HK-2 (cell line): Measurements from ENCODE around the gene PCDHGC4.

Source experiments
- DNase-seq: peaks from one replicate; pipeline ENCODE4 v3.0.0-alpha.2; 2018; ENCODE audit not compliant: unreplicated experiment

Gene PCDHGC4

DNA sequence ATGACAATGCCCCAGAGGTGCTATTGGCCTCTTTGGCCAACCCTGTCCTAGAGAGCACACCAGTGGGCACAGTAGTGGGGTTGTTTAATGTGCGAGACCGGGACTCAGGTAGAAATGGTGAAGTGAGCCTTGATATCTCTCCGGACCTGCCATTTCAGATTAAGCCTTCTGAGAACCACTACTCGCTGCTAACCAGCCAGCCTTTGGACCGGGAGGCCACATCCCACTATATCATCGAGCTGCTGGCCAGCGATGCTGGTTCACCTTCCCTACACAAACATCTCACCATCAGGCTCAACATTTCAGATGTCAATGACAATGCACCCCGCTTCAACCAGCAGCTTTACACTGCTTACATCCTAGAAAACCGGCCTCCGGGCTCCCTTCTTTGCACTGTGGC lies 5.4 kb downstream of the PCDHGC4 start:
- DNase-seq = no peak

DNA sequence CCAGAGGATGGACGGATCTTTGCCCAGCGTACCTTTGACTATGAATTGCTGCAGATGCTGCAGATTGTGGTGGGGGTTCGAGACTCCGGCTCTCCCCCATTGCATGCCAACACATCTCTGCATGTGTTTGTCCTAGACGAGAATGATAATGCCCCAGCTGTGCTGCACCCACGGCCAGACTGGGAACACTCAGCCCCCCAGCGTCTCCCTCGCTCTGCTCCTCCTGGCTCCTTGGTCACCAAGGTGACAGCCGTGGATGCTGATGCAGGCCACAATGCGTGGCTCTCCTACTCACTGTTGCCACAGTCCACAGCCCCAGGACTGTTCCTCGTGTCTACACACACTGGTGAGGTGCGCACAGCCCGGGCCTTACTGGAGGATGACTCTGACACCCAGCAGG lies 5.9 kb downstream of the PCDHGC4 start:
- DNase-seq = no peak

DNA sequence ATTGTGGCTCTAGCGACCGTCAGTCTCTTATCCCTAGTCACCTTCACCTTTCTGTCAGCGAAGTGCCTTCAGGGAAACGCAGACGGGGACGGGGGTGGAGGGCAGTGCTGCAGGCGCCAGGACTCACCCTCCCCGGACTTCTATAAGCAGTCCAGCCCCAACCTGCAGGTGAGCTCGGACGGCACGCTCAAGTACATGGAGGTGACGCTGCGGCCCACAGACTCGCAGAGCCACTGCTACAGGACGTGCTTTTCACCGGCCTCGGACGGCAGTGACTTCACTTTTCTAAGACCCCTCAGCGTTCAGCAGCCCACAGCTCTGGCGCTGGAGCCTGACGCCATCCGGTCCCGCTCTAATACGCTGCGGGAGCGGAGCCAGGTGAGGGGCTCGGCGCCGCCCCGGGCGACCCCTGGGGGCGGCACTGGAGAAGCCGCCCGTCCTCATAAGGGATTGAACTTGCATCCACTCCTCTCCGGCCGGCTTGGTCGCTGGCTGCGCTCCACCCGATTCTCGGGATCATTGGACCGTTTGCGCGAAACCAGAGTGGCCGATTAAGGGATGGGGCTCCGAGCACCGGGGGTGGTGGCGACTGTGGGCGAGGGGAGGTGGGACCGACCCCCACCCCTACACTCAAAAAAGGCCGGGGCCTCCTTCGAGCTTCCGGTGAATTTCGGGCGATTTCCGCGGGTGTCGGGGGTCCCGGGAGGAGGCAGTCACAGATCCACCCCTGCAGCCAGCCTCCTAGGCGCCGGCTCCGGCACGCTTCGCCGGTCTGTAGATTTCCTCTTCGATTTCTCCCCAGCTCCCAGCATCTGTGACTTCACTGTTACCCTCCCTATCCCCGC lies 6.7 kb downstream of the PCDHGC4 start:
- no peak for DNase-seq

DNA sequence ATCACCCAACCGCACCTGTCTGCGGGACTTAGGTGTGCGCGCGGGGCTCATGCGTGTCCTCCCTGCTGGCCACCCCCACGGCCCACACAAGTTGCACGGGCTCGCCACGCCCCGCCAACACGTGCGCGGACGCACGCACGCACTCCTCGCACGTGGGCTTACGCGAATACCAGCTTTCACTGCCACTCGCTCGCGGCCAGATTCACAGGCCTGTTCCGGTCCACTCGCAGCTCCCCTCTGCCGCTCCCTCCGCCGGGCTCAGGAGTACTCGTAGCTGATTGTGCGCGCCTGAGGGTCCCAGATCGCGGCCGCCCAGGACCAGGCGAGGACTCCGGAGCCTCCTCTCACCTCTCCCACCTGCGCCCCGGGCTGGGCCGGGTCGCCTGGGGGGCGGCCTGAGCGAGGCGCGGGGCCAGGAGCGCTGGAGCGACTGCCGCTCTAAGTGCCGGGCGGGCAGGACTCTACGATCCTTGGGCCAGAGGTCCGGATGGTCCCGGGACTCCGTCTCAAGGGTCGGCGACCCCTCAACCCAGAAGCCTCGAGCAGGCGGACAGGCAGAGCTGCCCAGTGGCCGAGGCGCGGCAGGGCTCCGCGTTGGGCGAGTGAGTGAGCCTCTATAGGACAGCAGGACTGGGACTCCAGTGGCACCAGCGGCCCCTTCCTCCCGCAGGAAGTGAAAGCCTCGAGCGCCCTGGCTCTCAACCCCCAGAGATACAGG lies 7.5 kb downstream of the PCDHGC4 start:
- DNase-seq = no peak

DNA sequence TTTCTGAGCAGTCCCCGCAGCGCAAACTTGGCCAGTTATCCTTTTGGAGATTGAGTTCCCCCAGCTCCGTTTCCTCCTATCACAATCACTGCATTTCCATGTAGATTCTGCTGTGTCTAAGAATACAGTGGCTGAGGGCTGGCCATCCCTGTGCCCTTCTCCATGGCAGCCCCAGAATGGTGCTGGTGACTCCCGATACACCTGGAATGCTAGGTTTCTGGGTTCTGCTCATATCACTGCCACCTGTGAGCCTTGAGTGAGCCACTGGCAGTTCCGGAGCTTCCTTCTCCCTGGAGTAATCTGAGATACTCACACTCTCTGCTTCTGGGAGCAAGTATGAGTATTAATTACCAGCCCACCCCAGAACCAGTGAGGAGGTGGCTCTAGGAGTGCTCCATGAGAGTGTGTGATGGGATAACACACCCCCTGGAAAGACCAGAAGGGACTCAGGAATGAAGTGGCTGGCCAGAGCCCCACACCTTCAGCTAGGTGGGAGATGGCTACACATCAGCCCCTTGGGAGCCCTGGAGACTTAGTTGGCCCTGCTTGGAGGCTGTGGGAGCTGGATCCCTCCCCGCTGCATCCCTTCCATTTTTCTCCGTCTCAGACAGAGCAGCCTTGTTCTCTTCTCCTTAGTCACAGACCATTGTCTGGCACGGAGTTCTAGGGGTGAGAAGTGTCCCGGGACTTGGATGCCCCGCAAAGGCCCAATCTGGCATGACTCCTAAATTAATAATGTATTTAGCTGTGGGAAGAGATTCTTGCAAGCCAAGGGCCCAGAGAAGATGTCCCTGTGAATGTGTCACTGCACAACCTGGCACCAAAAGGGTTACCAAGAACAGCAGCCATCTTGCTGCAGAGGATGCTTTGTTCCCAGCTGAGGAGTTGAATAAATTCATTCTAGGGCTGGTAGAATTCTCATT lies 8.9 kb downstream of the PCDHGC4 start:
- no peak for DNase-seq

DNA sequence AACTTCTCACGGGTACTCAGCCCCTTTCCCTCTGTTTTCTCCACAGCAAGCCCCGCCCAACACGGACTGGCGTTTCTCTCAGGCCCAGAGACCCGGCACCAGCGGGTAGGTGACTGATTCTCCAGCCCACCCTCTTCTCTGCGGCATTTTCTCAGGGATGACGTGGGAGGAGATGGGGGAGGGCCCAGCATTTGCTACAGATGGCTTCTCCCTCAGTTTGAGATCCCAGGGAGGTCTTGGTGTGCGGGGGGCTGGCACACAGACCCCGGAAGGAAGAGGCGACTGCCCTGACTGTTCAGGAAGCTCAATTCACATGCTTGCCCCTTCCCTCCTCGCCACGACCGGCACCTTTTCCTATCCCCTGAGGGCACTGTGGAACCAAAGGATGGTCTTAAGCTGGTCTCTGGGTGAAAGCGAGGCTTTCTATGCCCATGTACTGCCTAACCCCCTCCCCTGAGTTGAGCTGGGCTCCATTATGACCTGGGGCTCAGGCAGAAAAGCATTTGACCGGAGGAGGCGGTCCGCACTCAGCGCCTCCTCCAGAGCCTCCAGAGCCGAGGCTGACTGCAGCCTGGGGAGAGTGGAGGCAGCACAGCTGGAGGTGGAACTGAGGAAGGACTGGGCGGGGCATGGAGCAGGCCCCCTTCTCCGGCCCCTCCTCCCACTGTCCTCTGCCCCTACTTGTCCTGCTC lies 10.1 kb downstream of the PCDHGC4 start:
- DNase-seq = no peak

DNA sequence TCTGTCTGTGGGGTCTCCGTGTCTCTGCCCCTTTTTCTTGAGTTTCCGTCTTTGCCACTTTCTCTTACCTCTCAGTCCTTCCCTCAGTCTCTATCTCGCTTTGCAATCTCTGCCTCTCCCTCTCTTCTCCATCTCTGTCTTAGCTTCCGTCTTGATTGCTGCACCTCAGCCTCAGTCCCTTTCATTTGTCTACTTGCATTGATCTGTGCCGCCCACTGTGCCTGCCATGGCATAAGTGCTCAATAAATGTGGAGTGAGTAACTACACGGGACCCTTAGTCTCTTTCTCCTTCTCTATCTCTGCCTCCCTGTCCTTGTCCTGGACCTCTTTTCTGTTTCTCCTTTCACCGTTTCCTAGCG lies 10.6 kb downstream of the PCDHGC4 start:
- DNase-seq = no peak

DNA sequence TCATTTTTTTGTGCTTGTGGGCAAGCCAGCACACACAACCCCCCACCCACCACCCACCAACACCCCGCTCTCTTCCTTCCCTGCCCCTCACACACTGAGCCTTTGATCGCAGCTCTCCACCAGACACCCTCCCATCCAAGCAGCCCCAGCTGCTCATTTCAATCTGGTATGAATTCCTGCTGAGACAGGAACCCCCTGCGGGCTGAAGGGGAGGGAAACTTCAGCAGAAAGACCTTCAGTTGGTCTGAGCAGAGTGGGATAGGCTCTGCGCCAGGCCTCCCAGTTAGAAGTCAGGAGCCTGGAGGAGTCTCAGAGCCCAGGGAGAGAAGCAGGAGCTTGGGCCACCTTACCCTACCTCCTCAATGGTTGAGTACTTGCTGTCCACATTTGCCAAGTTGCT lies 11.2 kb downstream of the PCDHGC4 start:
- no peak for DNase-seq

DNA sequence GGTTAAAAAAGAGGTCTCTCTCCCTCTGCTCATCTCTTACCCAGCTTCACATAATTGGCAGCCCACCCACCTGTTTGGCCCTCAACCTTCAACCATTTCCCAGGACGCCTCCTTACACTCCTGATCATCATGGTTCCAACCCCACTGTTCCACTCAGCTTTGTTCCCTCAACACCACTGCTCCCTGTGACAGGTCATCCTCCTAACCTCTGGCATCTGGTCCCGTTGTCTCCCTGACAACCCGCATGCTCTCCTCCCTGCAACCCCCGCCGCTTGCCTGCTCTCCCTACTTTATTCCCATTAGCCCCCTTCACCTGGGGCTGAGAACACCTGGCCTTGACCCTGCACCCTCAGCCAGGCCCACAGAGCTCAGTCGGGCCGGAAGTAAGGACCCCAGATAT lies 16.9 kb downstream of the PCDHGC4 start:
- no peak for DNase-seq

DNA sequence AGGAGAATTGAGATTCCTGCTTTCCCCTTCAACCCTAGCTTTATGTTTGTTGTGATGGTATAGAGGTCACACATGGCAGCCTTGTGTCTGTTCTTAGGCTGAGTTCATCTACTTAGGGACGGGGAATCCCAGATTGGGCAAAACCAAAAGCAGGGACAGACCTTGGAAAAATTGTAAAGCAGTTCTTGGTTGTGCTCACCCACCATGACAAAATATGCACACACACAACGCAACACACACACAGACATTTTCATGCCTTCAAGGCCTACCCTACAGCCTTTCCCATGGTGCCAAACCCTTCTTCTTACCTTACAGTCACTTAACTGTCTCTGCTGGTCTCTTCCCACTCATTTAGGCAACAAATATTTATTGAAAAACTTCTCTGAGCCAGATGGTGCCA lies 18.9 kb downstream of the PCDHGC4 start:
- DNase-seq = no peak

DNA sequence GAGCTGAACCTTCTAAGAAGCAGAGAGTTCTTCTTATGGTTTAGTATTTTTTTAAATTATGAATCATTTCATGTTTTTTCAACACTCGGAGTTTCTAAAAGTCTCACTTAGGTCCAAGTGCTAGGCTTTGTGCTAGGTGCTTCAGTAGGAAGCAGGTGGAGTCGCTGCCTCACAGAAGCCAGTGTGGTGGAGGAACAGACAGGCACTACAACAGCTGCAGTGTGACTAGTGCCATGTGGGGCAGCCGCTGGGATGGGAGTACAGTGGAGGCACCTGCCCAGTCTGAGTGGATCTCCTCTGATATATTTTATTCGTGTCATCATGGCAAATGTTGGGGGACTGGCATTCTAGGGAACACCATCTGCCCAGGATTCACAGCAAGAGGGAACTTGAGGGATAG lies 19.4 kb downstream of the PCDHGC4 start:
- no peak for DNase-seq

DNA sequence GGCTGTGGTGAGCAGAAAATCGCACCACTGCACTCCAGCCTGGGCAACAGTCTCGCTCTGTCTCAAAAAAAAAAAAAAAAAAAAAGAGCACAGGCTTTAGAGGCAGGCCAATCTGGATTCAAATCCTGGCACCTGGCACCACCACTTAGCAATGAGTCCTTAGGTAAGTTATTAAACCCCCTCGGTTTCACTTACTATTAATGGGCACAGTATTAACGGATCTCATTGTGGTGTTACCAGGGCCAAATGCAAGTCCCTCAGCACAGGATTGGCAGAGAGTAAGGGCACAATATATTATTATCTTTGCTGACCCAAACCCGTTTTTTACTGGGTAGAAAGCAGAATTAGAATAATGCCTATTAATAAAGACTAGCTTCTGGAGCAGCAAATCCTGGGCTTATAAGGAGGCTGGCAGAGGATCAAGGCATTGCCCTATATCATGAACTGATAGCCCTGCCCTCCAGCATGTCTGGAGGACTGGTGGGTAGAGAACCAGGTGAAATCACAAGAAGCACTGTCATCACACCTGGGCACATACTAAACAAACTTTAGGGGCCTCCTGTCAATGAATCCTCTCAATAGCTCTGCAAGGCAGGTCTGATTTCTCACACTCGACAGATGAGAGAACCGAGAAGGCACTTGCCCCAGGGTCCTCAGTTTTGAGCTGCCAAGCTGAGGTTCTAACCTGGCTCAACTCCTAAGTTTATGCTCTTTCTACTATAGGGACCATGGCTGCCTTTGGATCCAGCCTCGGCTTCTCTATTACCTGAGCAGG lies 21.7 kb downstream of the PCDHGC4 start:
- DNase-seq = no peak

DNA sequence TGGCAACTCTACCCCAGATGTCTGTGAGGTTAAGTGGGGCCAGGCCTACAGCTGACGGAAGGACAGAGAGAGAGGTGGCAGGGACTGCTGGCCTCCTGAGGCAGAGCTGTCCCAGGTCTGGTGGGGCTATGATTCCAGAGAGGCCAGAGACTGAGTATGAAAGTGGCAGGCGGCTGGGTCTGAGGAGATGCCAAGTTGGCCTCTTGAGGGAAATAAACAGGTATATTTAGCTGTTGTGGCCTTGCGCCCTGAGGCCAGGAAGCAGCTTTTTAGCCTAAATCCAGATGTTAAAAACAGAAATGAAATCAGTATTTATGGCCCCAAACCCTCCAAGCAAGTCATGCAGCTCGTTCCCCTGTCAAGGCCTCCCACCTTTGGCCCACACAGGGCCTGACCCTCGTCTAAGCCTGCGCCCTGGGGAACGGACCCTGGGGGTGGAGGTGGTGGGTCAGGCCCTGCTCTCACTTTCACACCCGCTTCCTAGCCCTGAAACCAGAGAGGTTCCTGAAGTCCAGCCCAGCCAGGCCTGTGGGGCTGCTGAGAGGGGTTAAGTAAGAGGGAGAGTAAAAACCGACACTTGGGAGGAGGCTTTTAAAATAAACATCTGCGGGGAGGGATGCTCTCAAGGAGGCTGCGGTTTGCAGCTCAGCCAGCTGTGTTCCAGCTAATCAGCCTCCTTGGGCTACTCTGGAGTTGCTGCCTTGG lies 22.7 kb downstream of the PCDHGC4 start:
- no peak for DNase-seq

DNA sequence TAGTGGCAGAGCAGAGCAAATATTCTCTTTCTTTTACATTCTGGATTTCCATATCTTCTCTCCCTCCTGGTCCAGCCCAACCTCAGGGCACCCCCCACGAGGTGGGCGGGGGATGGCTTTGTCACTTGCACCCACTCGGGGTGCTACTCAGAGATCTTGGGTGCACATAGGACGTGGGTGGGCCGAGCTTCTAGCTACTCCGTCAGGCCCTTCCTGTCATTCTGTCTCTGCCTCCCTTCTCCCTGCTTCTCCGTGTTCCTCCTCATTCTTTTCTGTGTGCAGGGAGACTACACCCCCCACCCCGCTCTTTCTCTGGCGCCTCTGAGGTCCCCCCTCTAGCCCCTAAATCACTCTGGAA lies 23.6 kb downstream of the PCDHGC4 start:
- no peak for DNase-seq

DNA sequence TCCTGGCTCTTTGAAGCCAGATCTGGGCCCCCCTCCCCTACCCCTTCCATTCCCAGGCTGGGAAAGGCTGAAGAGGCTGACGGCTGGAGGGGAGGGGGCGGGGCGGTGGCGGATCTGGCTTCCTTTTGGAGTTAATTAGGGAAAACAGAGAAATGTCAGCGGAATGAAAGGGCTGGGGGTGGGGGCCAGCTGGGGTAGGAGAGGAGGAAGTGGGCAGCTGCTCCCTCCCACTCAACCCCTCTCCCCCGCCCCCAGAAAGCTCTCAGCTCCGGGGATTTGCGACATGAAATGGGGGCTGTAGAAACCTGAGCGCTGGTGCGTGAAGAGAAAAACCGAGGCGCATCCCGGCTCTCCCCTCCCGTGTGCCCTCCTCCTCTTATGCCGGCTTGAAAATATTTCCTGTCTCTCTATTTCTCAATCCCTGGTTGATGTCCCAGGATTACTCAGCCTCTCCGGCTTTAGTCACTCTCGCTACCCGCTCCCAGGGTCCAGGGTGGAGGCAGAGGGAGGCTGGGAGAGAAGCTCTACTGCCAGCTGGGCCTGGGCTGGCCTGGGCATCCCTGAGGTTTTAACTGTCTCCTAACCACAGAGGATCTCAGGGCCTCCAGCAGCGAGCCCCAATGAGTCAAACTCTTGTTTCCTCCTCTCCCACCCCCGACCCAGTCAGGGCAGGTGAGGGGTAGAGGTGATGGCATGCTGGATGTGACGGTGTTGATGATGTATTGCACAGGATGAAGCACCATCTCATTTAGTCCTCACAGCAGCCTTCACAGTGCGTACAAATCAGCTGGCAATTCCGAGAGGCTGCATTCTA lies 24.2 kb downstream of the PCDHGC4 start:
- peak; percentile 82 for DNase-seq

DNA sequence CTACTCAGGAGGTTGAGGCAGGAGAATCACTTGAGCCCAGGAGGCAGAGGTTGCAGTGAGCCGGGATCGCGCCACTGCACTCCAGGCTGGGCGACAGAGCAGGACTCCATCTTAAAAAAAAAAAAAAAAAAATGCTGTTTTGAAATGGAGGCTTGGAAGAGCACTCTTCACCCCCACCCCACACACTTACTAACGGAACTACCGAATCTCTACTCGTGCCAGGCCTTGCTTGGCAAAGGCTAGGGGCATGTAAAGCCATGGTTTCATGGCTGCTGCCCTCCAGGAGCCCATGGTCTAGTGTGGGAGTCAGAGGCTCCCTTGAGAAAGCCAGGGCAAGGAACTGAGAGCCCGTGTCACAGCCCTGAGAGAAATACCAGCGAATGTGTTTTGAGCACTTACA lies 25.3 kb downstream of the PCDHGC4 start:
- DNase-seq = no peak

DNA sequence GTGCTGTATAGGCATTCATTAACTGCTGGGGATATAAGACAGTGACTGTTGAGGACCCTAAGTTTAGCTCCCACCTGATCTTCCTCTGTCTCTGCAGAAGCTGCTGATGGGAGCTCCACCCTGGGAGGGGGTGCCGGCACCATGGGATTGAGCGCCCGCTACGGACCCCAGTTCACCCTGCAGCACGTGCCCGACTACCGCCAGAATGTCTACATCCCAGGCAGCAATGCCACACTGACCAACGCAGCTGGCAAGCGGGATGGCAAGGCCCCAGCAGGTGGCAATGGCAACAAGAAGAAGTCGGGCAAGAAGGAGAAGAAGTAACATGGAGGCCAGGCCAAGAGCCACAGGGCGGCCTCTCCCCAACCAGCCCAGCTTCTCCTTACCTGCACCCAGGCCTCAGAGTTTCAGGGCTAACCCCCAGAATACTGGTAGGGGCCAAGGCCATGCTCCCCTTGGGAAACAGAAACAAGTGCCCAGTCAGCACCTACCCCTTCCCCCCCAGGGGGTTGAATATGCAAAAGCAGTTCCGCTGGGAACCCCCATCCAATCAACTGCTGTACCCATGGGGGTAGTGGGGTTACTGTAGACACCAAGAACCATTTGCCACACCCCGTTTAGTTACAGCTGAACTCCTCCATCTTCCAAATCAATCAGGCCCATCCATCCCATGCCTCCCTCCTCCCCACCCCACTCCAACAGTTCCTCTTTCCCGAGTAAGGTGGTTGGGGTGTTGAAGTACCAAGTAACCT lies 26.2 kb downstream of the PCDHGC4 start:
- no peak for DNase-seq

DNA sequence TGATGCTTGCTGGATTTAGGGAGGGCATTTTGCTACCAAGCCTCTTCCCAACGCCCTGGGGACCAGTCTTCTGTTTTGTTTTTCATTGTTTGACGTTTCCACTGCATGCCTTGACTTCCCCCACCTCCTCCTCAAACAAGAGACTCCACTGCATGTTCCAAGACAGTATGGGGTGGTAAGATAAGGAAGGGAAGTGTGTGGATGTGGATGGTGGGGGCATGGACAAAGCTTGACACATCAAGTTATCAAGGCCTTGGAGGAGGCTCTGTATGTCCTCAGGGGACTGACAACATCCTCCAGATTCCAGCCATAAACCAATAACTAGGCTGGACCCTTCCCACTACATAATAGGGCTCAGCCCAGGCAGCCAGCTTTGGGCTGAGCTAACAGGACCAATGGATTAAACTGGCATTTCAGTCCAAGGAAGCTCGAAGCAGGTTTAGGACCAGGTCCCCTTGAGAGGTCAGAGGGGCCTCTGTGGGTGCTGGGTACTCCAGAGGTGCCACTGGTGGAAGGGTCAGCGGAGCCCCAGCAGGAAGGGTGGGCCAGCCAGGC lies 27.0 kb downstream of the PCDHGC4 start:
- DNase-seq = no peak
